K562 (cell line): Measurements from ENCODE around the gene CMIP. TPM values are rescaled to one million over a fixed set of nuclear protein-coding genes. Genes with fewer than 3 reads are reported as not detected.

Experiments used
- COPS2 ChIP-seq: fragments of 450-650 bp; conservative IDR thresholded peaks from 2 replicates; pipeline ENCODE4 v1.6.1; 2016; ENCODE audit warnings: mild to moderate bottlenecking, moderate library complexity
- EP300 ChIP-seq: IDR thresholded peaks from 2 replicates; pipeline ENCODE4 v1.6.1; 2012; ENCODE audit warnings: low read length, improper control_type of control experiment
- ETV6 ChIP-seq, 3 experiments: fragments of 150-350 bp in 1 of 3; sonication (generic) in 1 of 3; formaldehyde crosslinking in 1 of 3; IDR thresholded peaks; 2 replicates each; pipeline versions ENCODE4 v1.6.1 to v1.8.0; 2014 to 2022; ENCODE audit warnings: borderline replicate concordance in 2 of 3, low read depth in 2 of 3, antibody characterized with exemption in 1 of 3, low read length in 1 of 3, mild to moderate bottlenecking in 1 of 3, missing genetic modification reagents in 1 of 3
- GATAD2A ChIP-seq: fragments of 450-650 bp; IDR thresholded peaks from 2 replicates; pipeline ENCODE4 v1.6.1; 2017
- HMGN3 ChIP-seq: IDR thresholded peaks from 2 replicates; pipeline ENCODE4 v1.6.1; 2011; ENCODE audit warnings: borderline replicate concordance, low read depth, mild to moderate bottlenecking, mixed read lengths, low read length; ENCODE audit not compliant: insufficient read length; ENCODE audit errors: extremely low read depth
- KLF10 ChIP-seq: fragments of 250-450 bp; sonication (Bioruptor Pico); IDR thresholded peaks from 2 replicates; pipeline ENCODE4 v1.6.1; 2021; ENCODE audit warnings: matching md5 sums
- NR1H2 ChIP-seq: sonication (generic); formaldehyde crosslinking; IDR thresholded peaks from 2 replicates; pipeline ENCODE4 v1.4.0; 2020; ENCODE audit warnings: mild to moderate bottlenecking, missing genetic modification reagents
- NR4A1 ChIP-seq, 2 experiments: fragments of 250-450 bp in 1 of 2; fragments of 450-650 bp in 1 of 2; sonication (Bioruptor Pico) in 1 of 2; IDR thresholded peaks; 2 replicates each; pipeline versions ENCODE4 v1.4.0 to v1.6.1; 2016 to 2020; ENCODE audit warnings: mild to moderate bottlenecking in 2 of 2, missing compliant biosample characterization in 1 of 2, missing genetic modification characterization in 1 of 2, moderate library complexity in 1 of 2
- PML ChIP-seq: IDR thresholded peaks from 2 replicates; pipeline ENCODE4 v1.6.1; 2012; ENCODE audit warnings: low read length, inconsistent platforms
- POLR2H ChIP-seq: IDR thresholded peaks from 2 replicates; pipeline ENCODE4 v1.6.1; 2016; ENCODE audit warnings: missing genetic modification characterization, low read depth, mild to moderate bottlenecking, control low read depth, missing compliant biosample characterization, moderate library complexity
- RCOR1 ChIP-seq, 2 experiments: IDR thresholded peaks; 2 replicates each; pipeline ENCODE4 v1.6.1; 2012; ENCODE audit warnings: low read depth in 2 of 2, low read length in 2 of 2, borderline replicate concordance in 1 of 2, improper control_type of control experiment in 1 of 2
- RHOXF2B ChIP-seq: fragments of 250-450 bp; sonication (Bioruptor Pico); conservative IDR thresholded peaks from 2 replicates; pipeline ENCODE4 v1.5.1; 2021
- ZNF232 ChIP-seq: sonication (generic); formaldehyde crosslinking; IDR thresholded peaks from 2 replicates; pipeline ENCODE4 v1.8.0; 2022; ENCODE audit warnings: mild to moderate bottlenecking, missing genetic modification reagents
- ZNF282 ChIP-seq: sonication (generic); formaldehyde crosslinking; IDR thresholded peaks from 2 replicates; pipeline ENCODE4 v1.8.1; 2023; ENCODE audit warnings: missing genetic modification reagents
- ZNF717 ChIP-seq: fragments of 250-450 bp; sonication (Bioruptor Pico); IDR thresholded peaks from 2 replicates; pipeline ENCODE4 v1.5.0; 2021
- polyA plus RNA-seq, 8 experiments: library from polyadenylated mRNA; depleted of rRNA in 4 of 8; stranded (reverse) in 5 of 8; unstranded in 3 of 8; fragments of >200 nt; fragmentation: Nextera tagmentation in 2 of 8; fragmentation: Illumina TruSeq in 1 of 8; extraction: Ambion mirVana in 2 of 8; extraction: Trizol in 1 of 8; gene quantifications; 2 replicates each; pipeline versions ENCODE4 v1.2.1 to v1.2.3, GENCODE V29; 2011 to 2014; ENCODE audit warnings: inconsistent platforms in 1 of 8, missing spikeins in 1 of 8
- total RNA-seq, 7 experiments: library from RNA; depleted of rRNA in 6 of 7; stranded (reverse); fragments of >200 nt in 6 of 7; fragmentation: Illumina TruSeq in 2 of 7; extraction: Trizol in 2 of 7; gene quantifications; 2 replicates each; pipeline versions ENCODE4 v1.2.1 to v1.2.3, GENCODE V29; 2011 to 2021; ENCODE audit warnings: low replicate concordance in 1 of 7
- TF ChIP-seq, protein P1 (sequence below): fragments of 450-650 bp; IDR thresholded peaks from one replicate; pipeline ENCODE4 v1.6.1; 2018; ENCODE audit warnings: mild to moderate bottlenecking, moderate library complexity; ENCODE audit not compliant: partially characterized antibody
- TF ChIP-seq, protein P2 (sequence below): sonication (generic); formaldehyde crosslinking; IDR thresholded peaks from 2 replicates; pipeline ENCODE4 v1.8.1; 2023; ENCODE audit warnings: mild to moderate bottlenecking, missing genetic modification reagents
- TF ChIP-seq, protein P3 (sequence below): sonication (generic); formaldehyde crosslinking; IDR thresholded peaks from 2 replicates; pipeline ENCODE4 v1.9.0; 2022; ENCODE audit warnings: mild to moderate bottlenecking, missing genetic modification reagents

CMIP gene
- total and polyA plus RNA-seq, 9 of the 15 experiments (the other 6 are each of a cell fraction or from before 2014, with no cell fraction given): 0.94 to 82.5 (median 10.3) TPM

DNA sequence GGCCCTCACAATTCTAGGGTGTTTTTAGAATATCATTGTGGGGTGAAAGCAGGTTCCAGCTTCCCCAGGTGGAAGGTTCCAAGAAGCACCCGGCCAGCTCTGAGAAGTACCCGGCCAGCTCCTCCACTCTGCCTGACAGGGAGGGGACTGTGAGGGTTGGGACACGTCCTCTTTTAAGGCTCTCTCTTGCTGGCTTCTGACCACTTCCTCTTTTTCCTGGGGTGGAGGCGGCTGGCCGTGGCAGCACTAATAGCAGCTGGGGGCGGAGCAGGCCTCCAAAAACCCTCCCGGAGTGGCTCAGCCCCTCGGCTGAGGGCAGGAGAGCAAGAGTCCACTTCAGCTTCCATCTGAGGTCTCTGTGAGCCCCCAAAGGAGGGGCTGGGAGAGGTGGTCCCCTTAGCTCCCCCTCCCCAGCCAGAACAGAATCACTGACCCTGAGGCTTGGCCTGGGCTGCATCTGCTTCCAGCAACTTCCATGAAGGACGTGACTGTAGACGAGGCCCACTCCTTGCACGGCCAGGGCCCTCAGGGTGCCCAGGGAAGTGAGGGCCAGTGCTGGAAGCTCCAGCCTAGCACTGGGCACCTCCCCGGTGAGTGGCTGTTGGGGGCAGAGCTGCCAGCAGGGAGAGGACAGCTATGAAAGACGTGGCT is 307.7 kb downstream of the CMIP start (continued):
- TF ChIP-seq EP300 (peak; percentile 36), NR4A1 (CRISPR knock-in tag; IDR thresholded peaks at IDR 0.05) (0 out of 2 replicates have a peak, but pooled peaks have one; percentile 83), NR4A1 (tag; IDR thresholded peaks at IDR 0.05) (0 out of 2 replicates have a peak, but pooled peaks have one; percentile 73), COPS2 (no peak), ZNF282 (CRISPR knock-in tag) (no peak), KLF10 (CRISPR knock-in tag) (no peak), ZNF232 (CRISPR knock-in tag) (0 out of 2 replicates have a peak, but pooled peaks have one; percentile 12), POLR2H (tag) (peak; percentile 86), ZNF717 (CRISPR knock-in tag) (0 out of 2 replicates have a peak, but pooled peaks have one; percentile 22), ETV6 (IDR thresholded peaks at IDR 0.05; ENCODE audit: borderline replicate concordance in 1 of 2, low read depth in 2 of 2, low read length in 1 of 2) (no peak), ETV6 (CRISPR knock-in tag; IDR thresholded peaks at IDR 0.05; ENCODE audit: borderline replicate concordance) (no peak), RCOR1 (IDR thresholded peaks at IDR 0.05; ENCODE audit: borderline replicate concordance in 1 of 2, low read depth in 2 of 2, low read length in 2 of 2) (0 out of 4 replicates have a peak, but pooled peaks of 1 of the 2 experiments have one; percentile 71), NR1H2 (no peak), GATAD2A (peak; percentile 76; the same call in 1 of the 2 replicates), PML (0 out of 2 replicates have a peak, but pooled peaks have one; percentile 29), HMGN3 (peak; percentile 70), RHOXF2B (CRISPR knock-in tag) (peak; percentile 69; the same call in 1 of the 2 replicates)
- TF ChIP-seq, protein P1, sequence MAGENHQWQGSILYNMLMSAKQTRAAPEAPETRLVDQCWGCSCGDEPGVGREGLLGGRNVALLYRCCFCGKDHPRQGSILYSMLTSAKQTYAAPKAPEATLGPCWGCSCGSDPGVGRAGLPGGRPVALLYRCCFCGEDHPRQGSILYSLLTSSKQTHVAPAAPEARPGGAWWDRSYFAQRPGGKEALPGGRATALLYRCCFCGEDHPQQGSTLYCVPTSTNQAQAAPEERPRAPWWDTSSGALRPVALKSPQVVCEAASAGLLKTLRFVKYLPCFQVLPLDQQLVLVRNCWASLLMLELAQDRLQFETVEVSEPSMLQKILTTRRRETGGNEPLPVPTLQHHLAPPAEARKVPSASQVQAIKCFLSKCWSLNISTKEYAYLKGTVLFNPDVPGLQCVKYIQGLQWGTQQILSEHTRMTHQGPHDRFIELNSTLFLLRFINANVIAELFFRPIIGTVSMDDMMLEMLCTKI: no peak
- TF ChIP-seq, protein P2, sequence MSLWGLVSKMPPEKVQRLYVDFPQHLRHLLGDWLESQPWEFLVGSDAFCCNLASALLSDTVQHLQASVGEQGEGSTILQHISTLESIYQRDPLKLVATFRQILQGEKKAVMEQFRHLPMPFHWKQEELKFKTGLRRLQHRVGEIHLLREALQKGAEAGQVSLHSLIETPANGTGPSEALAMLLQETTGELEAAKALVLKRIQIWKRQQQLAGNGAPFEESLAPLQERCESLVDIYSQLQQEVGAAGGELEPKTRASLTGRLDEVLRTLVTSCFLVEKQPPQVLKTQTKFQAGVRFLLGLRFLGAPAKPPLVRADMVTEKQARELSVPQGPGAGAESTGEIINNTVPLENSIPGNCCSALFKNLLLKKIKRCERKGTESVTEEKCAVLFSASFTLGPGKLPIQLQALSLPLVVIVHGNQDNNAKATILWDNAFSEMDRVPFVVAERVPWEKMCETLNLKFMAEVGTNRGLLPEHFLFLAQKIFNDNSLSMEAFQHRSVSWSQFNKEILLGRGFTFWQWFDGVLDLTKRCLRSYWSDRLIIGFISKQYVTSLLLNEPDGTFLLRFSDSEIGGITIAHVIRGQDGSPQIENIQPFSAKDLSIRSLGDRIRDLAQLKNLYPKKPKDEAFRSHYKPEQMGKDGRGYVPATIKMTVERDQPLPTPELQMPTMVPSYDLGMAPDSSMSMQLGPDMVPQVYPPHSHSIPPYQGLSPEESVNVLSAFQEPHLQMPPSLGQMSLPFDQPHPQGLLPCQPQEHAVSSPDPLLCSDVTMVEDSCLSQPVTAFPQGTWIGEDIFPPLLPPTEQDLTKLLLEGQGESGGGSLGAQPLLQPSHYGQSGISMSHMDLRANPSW (CRISPR knock-in tag): 0 out of 2 replicates have a peak, but pooled peaks have one; percentile 33
- TF ChIP-seq, protein P3, sequence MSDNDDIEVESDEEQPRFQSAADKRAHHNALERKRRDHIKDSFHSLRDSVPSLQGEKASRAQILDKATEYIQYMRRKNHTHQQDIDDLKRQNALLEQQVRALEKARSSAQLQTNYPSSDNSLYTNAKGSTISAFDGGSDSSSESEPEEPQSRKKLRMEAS (CRISPR knock-in tag): peak; percentile 63; the same call in 1 of the 2 replicates
